ENCODE data around the gene TMEM178A.

DNA sequence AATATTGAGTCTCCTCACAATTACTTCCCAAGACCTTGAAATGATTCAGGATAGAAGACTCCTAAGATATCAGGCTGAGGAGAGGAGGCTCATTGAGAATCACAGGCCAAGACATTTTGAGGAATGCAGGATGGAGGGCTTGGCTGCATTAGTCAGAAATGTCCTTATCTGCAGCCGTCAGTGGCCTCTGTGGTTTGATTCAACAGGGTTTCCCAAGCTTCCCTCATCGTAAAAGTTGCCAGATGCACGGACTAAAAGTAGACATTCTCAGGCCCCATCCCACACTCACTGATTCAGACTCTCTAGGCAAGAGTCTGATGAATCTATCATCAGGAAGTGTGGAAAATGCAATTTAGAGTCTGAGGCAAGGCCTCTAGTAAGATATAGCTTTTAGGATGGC is 34.0 kb upstream of the TMEM178A start:
- TF ChIP-seq, protein P1, sequence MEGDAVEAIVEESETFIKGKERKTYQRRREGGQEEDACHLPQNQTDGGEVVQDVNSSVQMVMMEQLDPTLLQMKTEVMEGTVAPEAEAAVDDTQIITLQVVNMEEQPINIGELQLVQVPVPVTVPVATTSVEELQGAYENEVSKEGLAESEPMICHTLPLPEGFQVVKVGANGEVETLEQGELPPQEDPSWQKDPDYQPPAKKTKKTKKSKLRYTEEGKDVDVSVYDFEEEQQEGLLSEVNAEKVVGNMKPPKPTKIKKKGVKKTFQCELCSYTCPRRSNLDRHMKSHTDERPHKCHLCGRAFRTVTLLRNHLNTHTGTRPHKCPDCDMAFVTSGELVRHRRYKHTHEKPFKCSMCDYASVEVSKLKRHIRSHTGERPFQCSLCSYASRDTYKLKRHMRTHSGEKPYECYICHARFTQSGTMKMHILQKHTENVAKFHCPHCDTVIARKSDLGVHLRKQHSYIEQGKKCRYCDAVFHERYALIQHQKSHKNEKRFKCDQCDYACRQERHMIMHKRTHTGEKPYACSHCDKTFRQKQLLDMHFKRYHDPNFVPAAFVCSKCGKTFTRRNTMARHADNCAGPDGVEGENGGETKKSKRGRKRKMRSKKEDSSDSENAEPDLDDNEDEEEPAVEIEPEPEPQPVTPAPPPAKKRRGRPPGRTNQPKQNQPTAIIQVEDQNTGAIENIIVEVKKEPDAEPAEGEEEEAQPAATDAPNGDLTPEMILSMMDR (IDR thresholded peaks at IDR 0.05), result no peak
- no peak for TF ChIP-seq POLR2A (IDR thresholded peaks at IDR 0.05)

All from lower leg skin (tissue), 3 donors.